Suprapubic skin (tissue), 4 donors: ENCODE measurements around the gene MAD2L1BP. TPM values are rescaled to one million over a fixed set of nuclear protein-coding genes. Genes with fewer than 3 reads are reported as not detected.

Source experiments
- DNase-seq, 2 donors: peaks; one replicate each; pipeline ENCODE4 v3.0.0-alpha.2; 2019; ENCODE audit warnings: low spot score in 2 of 2
- H3K27ac ChIP-seq: fragments of 200-600 bp; sonication (generic); one replicate; pipeline ENCODE4 v1.5.1; 2019
- H3K27me3 ChIP-seq: fragments of 200-600 bp; sonication (generic); one replicate; pipeline ENCODE4 v1.5.1; 2019
- H3K36me3 ChIP-seq: fragments of 200-600 bp; sonication (generic); one replicate; pipeline ENCODE4 v1.5.1; 2019
- H3K4me1 ChIP-seq: fragments of 200-600 bp; sonication (generic); one replicate; pipeline ENCODE4 v1.5.1; 2019
- H3K4me3 ChIP-seq: fragments of 200-600 bp; sonication (generic); one replicate; pipeline ENCODE4 v1.5.1; 2019; ENCODE audit warnings: mild to moderate bottlenecking
- H3K9me3 ChIP-seq: fragments of 200-600 bp; sonication (generic); one replicate; pipeline ENCODE4 v1.5.1; 2019
- EP300 ChIP-seq: sonication (generic); formaldehyde crosslinking; IDR thresholded peaks from one replicate; pipeline ENCODE4 v1.6.1; 2017; ENCODE audit warnings: antibody characterized with exemption
- POLR2A ChIP-seq, 2 donors: fragments of 450-650 bp; IDR thresholded peaks; one replicate each; pipeline ENCODE4 v1.6.1; 2017; ENCODE audit warnings: antibody characterized with exemption in 2 of 2, mild to moderate bottlenecking in 2 of 2, moderate library complexity in 2 of 2
- POLR2AphosphoS5 ChIP-seq, 3 donors: sonication (generic); formaldehyde crosslinking; IDR thresholded peaks; one replicate each; pipeline ENCODE4 v1.6.1; 2017; ENCODE audit warnings: antibody characterized with exemption in 3 of 3
- WGBS: methylation state at CpG from one replicate; pipeline ENCODE4 v1.1.5; 2018; 5-methylcytosine and 5-hydroxymethylcytosine counted together
- total RNA-seq, 4 donors: library from RNA; depleted of rRNA; stranded (reverse); fragments of >200 nt; gene quantifications; one replicate each; pipeline ENCODE4 v1.1.0, GENCODE V29; 2016
- TF ChIP-seq, protein P1 (sequence below), 2 donors: fragments of 200-600 bp in 1 of 2; fragments of 450-650 bp in 1 of 2; sonication (generic) in 1 of 2; IDR thresholded peaks; one replicate each; pipeline ENCODE4 v1.5.1; 2016 to 2019; ENCODE audit warnings: antibody characterized with exemption in 2 of 2, mild to moderate bottlenecking in 1 of 2, moderate library complexity in 1 of 2

MAD2L1BP gene
- total RNA-seq, 4 donors from 2014 or later = 35.4 to 63.1 (median 49.7) TPM

DNA sequence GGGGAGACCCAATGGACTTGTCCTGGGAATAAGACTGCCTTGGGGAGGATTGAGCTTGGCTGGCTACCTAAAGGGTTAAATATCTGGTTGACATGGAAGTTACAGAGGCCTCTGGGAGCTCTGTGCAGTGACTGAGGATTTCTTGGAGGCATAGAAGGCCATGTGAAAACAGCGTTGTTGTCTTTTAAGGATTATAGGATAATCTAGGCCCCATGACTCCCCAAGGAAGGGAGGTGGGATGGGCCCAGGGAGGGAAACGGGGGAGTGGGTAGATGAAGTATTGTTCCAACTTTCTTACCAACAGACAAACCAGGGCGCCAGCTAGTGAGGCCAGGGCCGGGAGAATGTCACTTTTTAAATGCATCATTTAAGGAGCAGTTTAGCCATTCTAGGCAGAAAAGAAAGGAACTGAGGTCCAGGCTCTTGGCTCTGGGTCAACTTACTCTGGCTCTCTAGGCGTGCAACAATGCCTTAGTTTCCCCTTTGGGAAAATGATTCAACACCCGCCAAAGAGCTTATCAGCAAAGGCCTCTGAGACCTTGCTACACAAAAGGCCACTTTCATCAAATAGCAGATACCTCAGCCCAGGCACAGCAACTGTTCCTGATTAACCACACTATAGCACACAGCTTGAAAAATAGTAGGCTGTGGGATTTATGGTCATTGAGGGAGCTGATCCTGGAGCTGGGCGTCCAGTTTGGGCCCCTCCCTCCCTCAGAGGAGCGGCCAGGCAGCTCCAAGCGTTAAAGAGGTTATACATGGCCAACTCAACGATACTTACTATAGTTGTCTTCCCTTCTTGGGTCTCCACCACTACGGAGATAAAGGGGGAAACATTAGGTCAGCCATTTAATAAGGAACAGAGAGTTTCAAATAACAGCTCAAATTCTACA, 44.9 kb downstream of the MAD2L1BP start:
- Histone ChIP-seq H3K4me1 (peaks cover 3% of the 10 kb centered on the region), H3K27ac (no peak overlapping the region), H3K36me3 (peaks cover 56% of the 10 kb centered on the region), H3K9me3 (no peaks in the 10 kb centered on the region), H3K4me3 (no peak overlapping the region), H3K27me3 (no peaks in the 10 kb centered on the region)
- TF ChIP-seq, protein P1, sequence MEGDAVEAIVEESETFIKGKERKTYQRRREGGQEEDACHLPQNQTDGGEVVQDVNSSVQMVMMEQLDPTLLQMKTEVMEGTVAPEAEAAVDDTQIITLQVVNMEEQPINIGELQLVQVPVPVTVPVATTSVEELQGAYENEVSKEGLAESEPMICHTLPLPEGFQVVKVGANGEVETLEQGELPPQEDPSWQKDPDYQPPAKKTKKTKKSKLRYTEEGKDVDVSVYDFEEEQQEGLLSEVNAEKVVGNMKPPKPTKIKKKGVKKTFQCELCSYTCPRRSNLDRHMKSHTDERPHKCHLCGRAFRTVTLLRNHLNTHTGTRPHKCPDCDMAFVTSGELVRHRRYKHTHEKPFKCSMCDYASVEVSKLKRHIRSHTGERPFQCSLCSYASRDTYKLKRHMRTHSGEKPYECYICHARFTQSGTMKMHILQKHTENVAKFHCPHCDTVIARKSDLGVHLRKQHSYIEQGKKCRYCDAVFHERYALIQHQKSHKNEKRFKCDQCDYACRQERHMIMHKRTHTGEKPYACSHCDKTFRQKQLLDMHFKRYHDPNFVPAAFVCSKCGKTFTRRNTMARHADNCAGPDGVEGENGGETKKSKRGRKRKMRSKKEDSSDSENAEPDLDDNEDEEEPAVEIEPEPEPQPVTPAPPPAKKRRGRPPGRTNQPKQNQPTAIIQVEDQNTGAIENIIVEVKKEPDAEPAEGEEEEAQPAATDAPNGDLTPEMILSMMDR (IDR thresholded peaks at IDR 0.05) = no peak
- TF ChIP-seq POLR2A (IDR thresholded peaks at IDR 0.05) (no peak), POLR2AphosphoS5 (IDR thresholded peaks at IDR 0.05) (no peak), EP300 (no peak)
- 78% methylated on average over 11 of the region's 11 CpGs for WGBS
- no peak for DNase-seq

DNA sequence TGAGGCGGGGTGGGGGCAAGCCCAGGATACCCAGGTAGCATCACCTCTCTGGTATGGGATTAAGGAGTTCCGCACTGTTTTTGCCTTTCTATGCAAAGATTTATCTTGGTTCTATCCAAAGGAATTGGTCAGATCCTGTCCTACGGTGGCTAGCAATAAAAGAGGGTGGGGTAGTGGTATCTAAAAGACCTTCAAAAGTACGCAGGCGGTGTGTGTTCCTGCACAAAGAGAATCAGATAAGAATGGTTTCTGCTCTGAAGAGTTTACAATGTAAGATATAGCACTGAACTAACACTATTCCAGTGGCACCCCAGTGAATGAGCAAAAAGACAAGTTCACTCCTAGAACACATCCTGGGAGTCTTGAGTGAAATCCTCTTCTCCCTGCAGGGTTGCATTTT, 45.7 kb downstream of the MAD2L1BP start:
- no peaks in the 10 kb centered on the region for H3K27me3 ChIP-seq
- no peak overlapping the region for H3K4me3 ChIP-seq
- DNase-seq = no peak
- peaks cover 6% of the 10 kb centered on the region for H3K4me1 ChIP-seq
- H3K27ac ChIP-seq = no peak overlapping the region
- 76% methylated on average over 5 of the region's 5 CpGs for WGBS
- TF ChIP-seq, protein P1 (IDR thresholded peaks at IDR 0.05) = no peak
- no peak for TF ChIP-seq POLR2AphosphoS5 (IDR thresholded peaks at IDR 0.05)
- no peak for TF ChIP-seq POLR2A (IDR thresholded peaks at IDR 0.05)
- TF ChIP-seq EP300 = no peak
- H3K36me3 ChIP-seq = peaks cover 48% of the 10 kb centered on the region
- no peaks in the 10 kb centered on the region for H3K9me3 ChIP-seq

DNA sequence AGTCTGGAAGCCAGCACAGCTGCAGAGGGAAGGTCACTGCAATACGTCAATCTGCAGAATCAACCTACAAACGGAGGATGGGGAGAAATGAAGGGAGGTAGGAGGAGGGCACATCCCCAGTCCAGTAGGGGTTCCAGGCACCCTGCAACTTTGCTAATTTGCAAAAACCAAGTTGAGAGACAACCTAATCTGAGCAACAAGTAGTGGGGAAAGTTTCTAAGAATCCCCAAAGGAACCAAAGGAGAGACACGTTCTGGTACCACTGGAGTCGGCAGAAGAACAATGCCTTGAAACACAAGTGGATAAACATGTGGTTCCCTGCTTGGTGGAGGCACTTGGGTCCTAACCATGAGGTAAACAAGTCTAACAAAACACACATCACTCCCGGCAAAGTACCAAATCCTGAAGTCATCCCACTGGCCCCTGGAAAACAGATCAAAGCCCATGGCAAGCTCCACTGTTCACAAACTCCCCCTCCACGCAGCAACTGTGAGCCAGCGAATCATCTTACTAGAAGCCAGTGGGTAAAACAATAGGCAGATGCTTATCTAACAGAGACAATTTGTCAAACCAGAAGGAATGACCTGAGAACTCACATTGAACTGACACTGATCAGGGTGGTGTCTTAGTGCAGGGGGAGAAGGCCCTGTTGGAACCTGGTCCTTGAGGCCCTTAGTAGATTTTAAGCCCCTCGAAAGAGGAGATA, 47.2 kb downstream of the MAD2L1BP start:
- Histone ChIP-seq H3K4me3 (no peak overlapping the region), H3K27me3 (no peaks in the 10 kb centered on the region), H3K27ac (no peak overlapping the region), H3K4me1 (peaks cover 16% of the 10 kb centered on the region), H3K9me3 (no peaks in the 10 kb centered on the region), H3K36me3 (peaks cover 32% of the 10 kb centered on the region)
- 66% methylated on average over 8 of the region's 8 CpGs for WGBS
- DNase-seq = no peak
- TF ChIP-seq POLR2A (IDR thresholded peaks at IDR 0.05) = no peak
- TF ChIP-seq, protein P1 (IDR thresholded peaks at IDR 0.05) = no peak
- TF ChIP-seq EP300 = no peak
- TF ChIP-seq POLR2AphosphoS5 (IDR thresholded peaks at IDR 0.05) = no peak

DNA sequence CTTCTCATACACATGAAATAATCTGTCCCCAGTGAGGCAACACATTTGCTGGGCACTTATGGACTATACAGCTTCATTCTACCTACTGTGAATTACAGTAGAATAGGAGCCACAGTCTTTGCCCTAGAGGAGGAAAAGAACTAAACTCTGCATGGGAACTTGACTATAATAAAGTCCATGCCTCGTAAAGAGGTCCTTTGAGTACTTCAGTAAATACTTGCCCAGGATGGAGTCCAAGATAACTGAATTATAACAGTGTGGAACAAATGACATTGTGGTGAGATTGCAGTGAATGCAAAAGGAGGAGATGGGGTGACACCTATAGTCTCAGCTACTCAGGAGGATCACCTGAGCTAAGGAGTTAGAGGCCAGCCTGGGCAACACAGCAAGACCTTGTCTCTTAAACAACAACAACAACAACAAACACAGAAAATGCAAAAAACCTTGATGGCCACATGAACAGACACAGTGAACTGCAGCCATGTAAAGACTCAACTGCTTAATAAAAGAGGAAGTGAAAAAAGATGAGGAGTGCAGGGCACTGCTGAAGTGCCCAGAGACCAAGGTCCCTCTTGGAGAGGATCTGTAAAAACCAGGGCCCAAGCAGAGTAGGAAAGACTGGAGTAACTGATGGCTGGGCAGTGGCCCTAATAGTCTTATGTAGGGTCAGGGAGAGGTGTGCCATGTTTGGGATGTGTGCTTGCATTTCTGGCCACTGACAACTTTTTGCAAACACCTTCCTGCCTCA, 48.2 kb downstream of the MAD2L1BP start:
- Histone ChIP-seq H3K27ac (no peak overlapping the region), H3K27me3 (no peaks in the 10 kb centered on the region), H3K9me3 (no peaks in the 10 kb centered on the region), H3K36me3 (peaks cover 22% of the 10 kb centered on the region), H3K4me3 (no peak overlapping the region), H3K4me1 (peaks cover 21% of the 10 kb centered on the region)
- no peak for TF ChIP-seq POLR2A (IDR thresholded peaks at IDR 0.05)
- no peak for TF ChIP-seq EP300
- no peak for TF ChIP-seq POLR2AphosphoS5 (IDR thresholded peaks at IDR 0.05)
- TF ChIP-seq, protein P1 (IDR thresholded peaks at IDR 0.05) = no peak
- 88% methylated on average over 1 of the region's 1 CpG for WGBS
- DNase-seq = no peak
